HepG2 (cell line): ENCODE data around the gene FNDC10. TPM values are rescaled to one million over a fixed set of nuclear protein-coding genes. Genes with fewer than 3 reads are reported as not detected.

Experiments used
- CTCF ChIP-seq: sonication (generic); formaldehyde crosslinking; IDR thresholded peaks from 2 replicates; pipeline ENCODE4 v1.5.0; 2020; ENCODE audit warnings: mild to moderate bottlenecking, missing genetic modification reagents, moderate library complexity
- ESRRA ChIP-seq: sonication (generic); formaldehyde crosslinking; IDR thresholded peaks from 2 replicates; pipeline ENCODE4 v1.5.1; 2020; ENCODE audit warnings: mild to moderate bottlenecking, low read depth, missing genetic modification reagents
- GMEB1 ChIP-seq: sonication (generic); formaldehyde crosslinking; IDR thresholded peaks from 2 replicates; pipeline ENCODE4 v1.5.1; 2020; ENCODE audit warnings: missing genetic modification reagents, mild to moderate bottlenecking, borderline replicate concordance
- HNRNPUL1 ChIP-seq: fragments of 200-400 bp; formaldehyde crosslinking; IDR thresholded peaks from 2 replicates; pipeline ENCODE4 v1.6.1; 2017; ENCODE audit warnings: low read depth, mild to moderate bottlenecking, low read length, moderate library complexity
- HOXA3 ChIP-seq: sonication (generic); formaldehyde crosslinking; IDR thresholded peaks from 2 replicates; pipeline ENCODE4 v1.5.0; 2020; ENCODE audit warnings: missing genetic modification reagents
- KLF16 ChIP-seq, 2 experiments: sonication (generic) in 1 of 2; formaldehyde crosslinking in 1 of 2; IDR thresholded peaks; 2 replicates each; pipeline versions ENCODE4 v1.6.1 to v1.8.0; 2016 to 2023; ENCODE audit warnings: missing genetic modification reagents in 2 of 2, missing compliant biosample characterization in 1 of 2
- MBNL3 ChIP-seq: fragments of 250-450 bp; sonication (Bioruptor Pico); conservative IDR thresholded peaks from 2 replicates; pipeline ENCODE4 v1.8.0; 2022; ENCODE audit warnings: mild to moderate bottlenecking, inconsistent platforms
- NFKB2 ChIP-seq: sonication (generic); formaldehyde crosslinking; IDR thresholded peaks from 2 replicates; pipeline ENCODE4 v1.4.0; 2020; ENCODE audit warnings: missing genetic modification reagents, borderline replicate concordance
- PRDM15 ChIP-seq: sonication (generic); formaldehyde crosslinking; IDR thresholded peaks from 2 replicates; pipeline ENCODE4 v1.4.0; 2020; ENCODE audit warnings: missing genetic modification reagents
- RAD21 ChIP-seq: fragments of 450-650 bp; formaldehyde crosslinking; IDR thresholded peaks from 2 replicates; pipeline ENCODE4 v1.5.0; 2020; ENCODE audit warnings: mild to moderate bottlenecking
- SATB2 ChIP-seq: sonication (generic); formaldehyde crosslinking; IDR thresholded peaks from 2 replicates; pipeline ENCODE4 v1.5.0; 2020; ENCODE audit warnings: missing genetic modification reagents
- SMARCE1 ChIP-seq: fragments of 450-650 bp; IDR thresholded peaks from 2 replicates; pipeline ENCODE4 v1.6.1; 2017; ENCODE audit warnings: borderline replicate concordance
- SYNCRIP ChIP-seq: fragments of 200-400 bp; formaldehyde crosslinking; IDR thresholded peaks from 2 replicates; pipeline ENCODE4 v1.6.1; 2018; ENCODE audit warnings: mild to moderate bottlenecking, low read depth, low read length; ENCODE audit not compliant: insufficient read depth
- ZBTB7B ChIP-seq: sonication (generic); formaldehyde crosslinking; IDR thresholded peaks from 2 replicates; pipeline ENCODE4 v1.4.0; 2020; ENCODE audit warnings: missing genetic modification reagents
- ZFP62 ChIP-seq: sonication (generic); formaldehyde crosslinking; IDR thresholded peaks from 2 replicates; pipeline ENCODE4 v1.4.0; 2020; ENCODE audit warnings: missing genetic modification reagents
- ZFY ChIP-seq: sonication (generic); formaldehyde crosslinking; IDR thresholded peaks from 2 replicates; pipeline ENCODE4 v1.4.0; 2020; ENCODE audit warnings: missing genetic modification reagents
- ZMYM3 ChIP-seq: sonication (generic); formaldehyde crosslinking; IDR thresholded peaks from 2 replicates; pipeline ENCODE4 v1.5.1; 2020; ENCODE audit warnings: mild to moderate bottlenecking, missing genetic modification reagents
- ZNF143 ChIP-seq: sonication (generic); formaldehyde crosslinking; IDR thresholded peaks from 2 replicates; pipeline ENCODE4 v1.4.0; 2020; ENCODE audit warnings: missing genetic modification reagents
- ZNF18 ChIP-seq: sonication (generic); formaldehyde crosslinking; IDR thresholded peaks from 2 replicates; pipeline ENCODE4 v1.8.0; 2022; ENCODE audit warnings: mild to moderate bottlenecking, missing genetic modification reagents; ENCODE audit not compliant: insufficient replicate concordance
- ZNF274 ChIP-seq: sonication (generic); formaldehyde crosslinking; IDR thresholded peaks from 2 replicates; pipeline ENCODE4 v1.5.1; 2020; ENCODE audit warnings: mild to moderate bottlenecking, missing genetic modification reagents
- ZNF776 ChIP-seq: sonication (generic); formaldehyde crosslinking; IDR thresholded peaks from 2 replicates; pipeline ENCODE4 v1.4.0; 2020; ENCODE audit warnings: mild to moderate bottlenecking, missing genetic modification reagents
- ZNF777 ChIP-seq: sonication (generic); formaldehyde crosslinking; IDR thresholded peaks from 2 replicates; pipeline ENCODE4 v1.4.0; 2020; ENCODE audit warnings: missing genetic modification reagents
- polyA plus RNA-seq, 8 experiments: library from polyadenylated mRNA; depleted of rRNA in 3 of 8; stranded (reverse) in 7 of 8; unstranded in 1 of 8; fragments of >200 nt; fragmentation: Illumina TruSeq in 4 of 8; extraction: Trizol in 4 of 8; gene quantifications; 2 replicates each; pipeline versions ENCODE4 v1.2.1 to v1.2.3, GENCODE V29; 2011 to 2016; ENCODE audit warnings: low read depth in 4 of 8, missing spikeins in 1 of 8, mixed read lengths in 1 of 8; ENCODE audit not compliant: insufficient read depth in 1 of 8
- total RNA-seq, 5 experiments: library from RNA; depleted of rRNA; stranded (reverse); fragments of >200 nt; fragmentation: Illumina TruSeq; extraction: Trizol; gene quantifications; 2 replicates each; pipeline ENCODE4 v1.2.3, GENCODE V29; 2016; ENCODE audit warnings: low read depth in 1 of 5

FNDC10 gene
- total and polyA plus RNA-seq, 2 of the 13 experiments (the other 11 are each of a cell fraction or from before 2014, with no cell fraction given): 2.2 to 2.5 TPM

GRCh38 chr1:1599030-1599934 lies 653 bp downstream of the FNDC10 start (continued):
- TF ChIP-seq ZNF274 (no peak), ZNF143 (CRISPR knock-in tag) (no peak), CTCF (CRISPR knock-in tag) (peak; percentile 23; the same call in 1 of the 2 replicates), RAD21 (CRISPR knock-in tag) (peak; percentile 36), HOXA3 (CRISPR knock-in tag) (peak; percentile 83), SATB2 (CRISPR knock-in tag) (no peak), ESRRA (CRISPR knock-in tag) (no peak), SYNCRIP (no peak), ZMYM3 (CRISPR knock-in tag) (no peak), ZNF776 (no peak; the same call in 1 of the 2 replicates), NFKB2 (no peak), ZFP62 (CRISPR knock-in tag) (no peak), PRDM15 (CRISPR knock-in tag) (no peak), SMARCE1 (no peak), ZBTB7B (no peak), MBNL3 (CRISPR knock-in tag) (no peak), GMEB1 (CRISPR knock-in tag) (no peak), ZFY (CRISPR knock-in tag) (peak; percentile 43), ZNF777 (peak; percentile 87), KLF16 (CRISPR knock-in tag; IDR thresholded peaks at IDR 0.05) (no peak), ZNF18 (CRISPR knock-in tag) (no peak), HNRNPUL1 (no peak)
